GM12873 (cell line): ENCODE data around the gene RIMBP2.

ENCODE experiments used
- TF ChIP-seq, protein P1 (sequence below): IDR thresholded peaks from 2 replicates; pipeline ENCODE4 v1.5.1; 2012; ENCODE audit warnings: low read depth, mild to moderate bottlenecking, moderate library complexity, low read length, control low read depth; ENCODE audit not compliant: insufficient read depth; ENCODE audit errors: missing control alignments

Gene RIMBP2

DNA sequence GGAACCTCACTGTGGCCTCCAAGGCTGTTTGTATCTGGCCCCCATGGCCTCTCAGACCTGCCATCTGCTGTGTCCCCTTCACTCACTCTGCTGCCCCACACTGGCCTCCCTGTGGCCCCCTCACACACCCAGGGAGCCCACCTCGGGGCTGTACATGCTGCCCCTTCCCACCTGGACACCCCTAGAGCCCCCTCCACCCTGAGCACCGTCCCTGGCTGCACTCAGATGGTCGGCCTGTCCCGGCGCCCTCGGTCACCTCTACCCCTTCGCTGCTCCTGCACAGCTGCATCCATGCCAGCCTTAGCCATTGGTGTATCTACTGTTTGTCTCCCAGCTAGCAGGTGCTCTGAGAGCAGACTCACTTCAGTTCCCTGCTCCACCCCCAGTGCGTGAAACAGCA is 144.4 kb downstream of the RIMBP2 start:
- TF ChIP-seq, protein P1, sequence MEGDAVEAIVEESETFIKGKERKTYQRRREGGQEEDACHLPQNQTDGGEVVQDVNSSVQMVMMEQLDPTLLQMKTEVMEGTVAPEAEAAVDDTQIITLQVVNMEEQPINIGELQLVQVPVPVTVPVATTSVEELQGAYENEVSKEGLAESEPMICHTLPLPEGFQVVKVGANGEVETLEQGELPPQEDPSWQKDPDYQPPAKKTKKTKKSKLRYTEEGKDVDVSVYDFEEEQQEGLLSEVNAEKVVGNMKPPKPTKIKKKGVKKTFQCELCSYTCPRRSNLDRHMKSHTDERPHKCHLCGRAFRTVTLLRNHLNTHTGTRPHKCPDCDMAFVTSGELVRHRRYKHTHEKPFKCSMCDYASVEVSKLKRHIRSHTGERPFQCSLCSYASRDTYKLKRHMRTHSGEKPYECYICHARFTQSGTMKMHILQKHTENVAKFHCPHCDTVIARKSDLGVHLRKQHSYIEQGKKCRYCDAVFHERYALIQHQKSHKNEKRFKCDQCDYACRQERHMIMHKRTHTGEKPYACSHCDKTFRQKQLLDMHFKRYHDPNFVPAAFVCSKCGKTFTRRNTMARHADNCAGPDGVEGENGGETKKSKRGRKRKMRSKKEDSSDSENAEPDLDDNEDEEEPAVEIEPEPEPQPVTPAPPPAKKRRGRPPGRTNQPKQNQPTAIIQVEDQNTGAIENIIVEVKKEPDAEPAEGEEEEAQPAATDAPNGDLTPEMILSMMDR: no peak

DNA sequence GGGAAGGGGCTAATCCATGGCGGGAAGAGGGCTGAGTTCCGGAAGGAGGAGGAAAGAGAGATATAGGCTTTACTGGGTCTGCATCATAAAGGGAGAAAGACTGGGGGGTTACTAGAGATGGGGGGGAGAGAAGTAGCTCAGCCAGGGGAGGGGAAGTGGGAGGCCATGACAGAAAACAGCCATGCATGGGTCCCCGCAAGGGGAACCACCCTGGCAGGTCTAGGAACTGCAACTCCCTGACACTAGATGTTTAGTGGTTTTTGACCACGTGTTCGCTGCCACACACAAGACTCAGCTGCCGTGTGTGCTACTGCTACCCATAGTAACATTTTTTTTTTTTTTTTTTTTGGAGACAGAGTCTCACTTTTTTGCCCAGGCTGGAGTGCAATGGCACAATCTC is 145.0 kb downstream of the RIMBP2 start:
- TF ChIP-seq, protein P1: no peak

DNA sequence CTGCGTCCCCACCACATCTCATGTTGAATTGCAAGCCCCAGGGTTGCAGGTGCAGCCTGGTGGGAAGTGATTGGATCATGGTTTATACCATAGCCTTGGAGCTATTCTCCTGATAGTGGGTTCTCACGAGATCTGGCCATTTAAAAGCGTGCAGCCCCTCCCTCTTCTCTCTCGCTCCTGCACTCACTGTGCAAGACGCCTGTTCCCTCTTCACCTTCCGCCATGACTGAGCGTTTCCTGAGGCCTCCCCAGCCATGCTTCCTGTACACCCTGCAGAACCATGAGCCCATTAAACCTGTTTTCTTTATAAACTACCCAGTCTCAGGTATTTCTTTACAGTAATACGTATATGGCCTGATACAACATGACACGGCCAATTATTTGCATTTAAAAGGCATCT is 146.6 kb downstream of the RIMBP2 start:
- TF ChIP-seq, protein P1: no peak

DNA sequence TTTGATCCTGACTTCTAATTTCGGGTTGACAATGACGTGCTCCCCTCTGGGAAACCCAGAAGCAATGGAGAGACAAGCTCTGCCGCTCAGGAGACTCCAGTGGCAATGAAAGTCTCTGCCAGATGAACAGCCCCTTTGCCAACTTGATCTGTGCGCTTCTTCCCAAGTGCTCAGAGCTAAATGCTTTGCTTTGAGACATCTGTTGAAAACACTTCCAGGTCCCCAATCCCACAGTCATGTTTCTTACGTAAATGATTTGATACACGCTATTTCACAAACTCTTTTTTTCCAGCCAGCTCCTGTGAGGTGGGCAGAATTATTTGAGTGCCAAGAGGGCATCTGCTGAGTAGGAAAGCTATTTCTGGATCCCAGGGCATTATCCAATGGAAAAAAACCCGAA is 147.6 kb downstream of the RIMBP2 start:
- TF ChIP-seq, protein P1: no peak

DNA sequence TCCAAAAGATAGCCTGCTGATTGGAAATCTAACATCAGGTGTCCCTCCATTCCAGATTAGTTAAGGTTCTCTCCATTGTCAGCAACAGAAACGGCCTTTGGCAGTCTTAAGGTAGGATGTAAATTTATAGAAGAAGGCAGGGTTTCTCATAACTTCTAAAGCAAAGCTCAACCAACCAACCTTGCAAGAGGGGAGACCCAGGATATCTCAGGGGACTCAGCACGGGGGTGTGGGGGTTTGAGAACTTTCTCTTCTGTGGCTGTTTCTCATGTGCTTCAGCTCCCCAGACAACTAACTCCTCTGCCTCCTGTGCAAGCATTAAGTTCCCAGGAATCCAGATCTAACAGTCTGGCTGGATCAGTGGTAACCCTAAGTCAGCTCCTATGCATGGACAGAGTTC is 148.1 kb downstream of the RIMBP2 start:
- TF ChIP-seq, protein P1: no peak

DNA sequence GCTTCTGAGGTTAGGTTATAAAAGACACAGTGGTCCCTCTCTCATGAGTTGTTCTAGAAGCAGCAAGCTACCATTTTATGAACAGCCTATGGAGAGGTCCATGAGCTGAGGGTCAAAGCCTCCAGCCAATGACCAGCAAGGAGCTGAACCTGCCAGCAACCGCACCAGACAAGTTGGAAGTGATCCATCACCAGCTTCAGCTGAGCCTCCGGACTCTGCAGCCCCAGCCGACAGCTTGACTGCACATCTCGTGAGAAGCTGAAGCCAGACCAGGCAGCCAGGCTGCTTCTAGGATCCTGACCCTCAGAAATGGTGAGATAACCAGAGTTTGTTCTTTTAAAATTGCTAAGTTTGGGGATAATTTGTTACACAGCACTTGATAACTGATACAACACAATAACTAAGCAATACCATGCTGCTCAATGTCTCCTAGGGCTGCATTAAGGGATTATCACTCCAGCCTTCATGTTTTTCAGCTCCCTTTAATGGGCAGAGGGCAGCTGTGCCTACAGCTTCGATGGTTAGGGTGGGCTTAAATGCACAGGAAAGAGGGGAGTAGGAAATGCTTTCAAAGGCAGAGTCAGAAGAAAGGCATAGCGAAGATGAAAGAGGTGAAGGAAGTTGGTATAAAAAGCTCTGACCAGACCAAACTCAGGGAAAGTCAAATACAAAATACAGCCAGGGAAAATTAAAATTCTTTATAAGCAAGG is 149.5 kb downstream of the RIMBP2 start:
- TF ChIP-seq, protein P1: no peak

DNA sequence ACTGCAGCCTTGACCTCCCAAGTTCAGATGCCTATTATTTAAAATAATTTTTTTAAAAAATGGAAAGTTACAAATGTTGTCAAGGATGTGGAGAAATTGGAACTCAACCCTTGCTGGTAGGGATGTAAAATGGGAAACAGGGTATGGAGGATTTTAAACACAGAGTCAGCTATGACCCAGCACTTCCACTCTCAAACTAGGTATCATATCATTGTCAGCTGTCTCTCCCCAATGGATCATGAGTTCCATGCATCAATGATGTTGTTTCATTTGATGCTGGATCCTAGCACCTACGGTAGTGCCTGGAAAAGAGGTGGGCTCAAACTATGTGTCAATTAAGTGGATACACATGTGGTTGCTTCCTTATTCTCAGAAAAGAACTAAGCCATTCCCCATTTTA is 150.9 kb downstream of the RIMBP2 start:
- TF ChIP-seq, protein P1: no peak
